Left lobe of liver (tissue), 2 donors: Measurements from ENCODE around the gene HEATR5A. TPM values are rescaled to one million over a fixed set of nuclear protein-coding genes. Genes with fewer than 3 reads are reported as not detected.
A peak's percentile ranks its signal among the peaks of the same experiment; 100 is the strongest.
"Not testable (repeated sequence)": the region's sequence is repeated elsewhere in the genome, so short reads cannot be mapped to it uniquely, and the experiment has no call there.

ENCODE experiments used
- ATAC-seq: fragments of 200-7000 bp; cut with Tn5 transposase; one replicate; pipeline ENCODE4 v1.9.1; 2020; ENCODE audit warnings: mild to moderate bottlenecking, moderate library complexity
- DNase-seq: peaks from one replicate; pipeline ENCODE4 v3.0.0-alpha.2; 2020; ENCODE audit warnings: low spot score
- total RNA-seq: library from RNA; stranded (reverse); gene quantifications from one replicate; pipeline ENCODE4 v1.2.1, GENCODE V29; 2021
- donor health status: DM: no; HTN: no; CAD: no; lungs with moderate emphysema.
- donor health status: DM: no; HTN: yes; CAD: no.

HEATR5A gene
- total RNA-seq, 1 donor from 2014 or later: 21.5 TPM

DNA sequence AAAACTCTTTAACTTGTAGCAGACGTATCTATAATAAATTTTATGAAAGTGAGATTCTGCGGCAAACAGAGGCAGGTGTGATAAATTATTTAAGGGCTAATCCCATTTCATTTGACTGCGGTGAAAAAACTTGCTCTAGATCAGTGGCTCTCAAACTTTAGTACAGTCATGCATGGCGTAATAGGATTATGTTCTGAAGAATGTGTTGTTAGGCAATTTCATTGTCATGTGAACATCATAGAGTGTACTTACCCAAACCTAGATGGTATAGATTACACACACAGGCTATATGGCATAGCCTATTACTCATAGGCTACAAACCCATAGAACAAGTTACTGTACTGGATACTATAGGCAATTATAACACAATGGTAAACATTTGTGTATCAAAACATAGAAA, 83.7 kb downstream of the HEATR5A start:
- DNase-seq (no peak), ATAC-seq (no peak)

DNA sequence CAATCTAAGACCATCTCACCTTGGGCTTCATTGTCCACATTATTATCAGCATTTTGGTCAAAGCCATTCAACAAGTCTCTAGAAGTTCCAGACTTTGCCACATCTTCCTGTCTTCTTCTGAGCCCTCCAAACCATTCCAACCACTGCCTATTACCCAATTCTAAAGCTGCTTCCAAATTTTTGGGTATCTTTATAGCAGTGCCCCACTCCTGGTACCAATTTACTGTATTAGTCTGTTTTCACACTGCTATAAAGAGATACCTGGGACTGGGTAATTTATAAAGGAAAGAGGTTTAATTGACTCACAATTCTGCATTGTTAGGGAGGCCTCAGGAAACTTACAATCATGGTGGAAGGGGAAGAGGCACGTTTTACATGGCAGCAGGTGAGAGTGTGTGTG, 89.0 kb downstream of the HEATR5A start:
- not testable (repeated sequence) for DNase-seq, ATAC-seq

DNA sequence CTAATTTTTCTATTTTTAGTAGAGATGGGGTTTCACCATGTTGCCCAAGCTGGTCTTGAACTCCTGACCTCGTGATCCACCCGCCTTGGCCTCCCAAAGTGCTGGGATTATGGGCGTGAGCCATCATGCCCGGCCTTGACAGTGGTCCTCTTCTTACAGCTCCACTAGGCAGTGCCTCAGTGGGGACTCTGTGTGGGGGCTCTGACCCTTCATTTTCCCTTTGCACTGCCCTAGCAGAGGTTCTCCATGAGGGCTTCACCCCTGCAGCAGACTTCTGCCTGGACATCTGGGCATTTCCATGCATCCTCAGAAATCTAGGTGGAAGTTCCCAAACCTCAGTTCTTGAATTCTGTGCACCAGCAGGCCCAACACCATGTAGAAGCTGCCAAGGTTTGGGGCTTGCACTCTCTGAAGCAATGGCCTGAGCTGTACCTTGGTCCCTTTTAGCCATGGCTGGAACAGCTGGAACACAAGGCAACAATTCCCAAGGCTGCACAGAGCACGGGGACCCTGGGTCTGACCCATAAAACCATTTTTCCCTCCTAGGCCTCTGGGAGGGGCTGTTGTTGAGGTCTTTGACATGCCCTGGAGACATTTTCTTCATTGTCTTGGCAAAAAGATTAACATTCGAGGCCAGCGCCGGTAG, 90.4 kb downstream of the HEATR5A start:
- not testable (repeated sequence) for ATAC-seq, DNase-seq

DNA sequence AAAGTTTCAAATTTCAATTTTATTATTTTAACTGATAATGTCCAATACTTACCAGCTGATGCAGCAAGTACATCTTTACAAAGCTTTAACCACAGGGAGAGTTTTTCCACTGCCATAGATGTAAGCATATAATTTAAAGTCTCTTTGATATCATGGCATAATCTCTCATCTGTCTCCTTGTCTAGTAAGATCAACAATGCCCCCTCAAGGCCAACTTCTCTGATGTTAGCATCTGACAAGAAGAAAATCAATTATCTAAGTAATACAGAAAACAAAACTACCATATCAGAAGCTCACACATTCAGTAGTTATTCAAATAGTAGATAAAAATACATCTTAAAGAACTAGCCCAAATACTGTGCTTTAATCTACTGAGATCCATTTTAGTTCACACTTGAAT, 94.2 kb downstream of the HEATR5A start:
- DNase-seq: no peak
- ATAC-seq: no peak

DNA sequence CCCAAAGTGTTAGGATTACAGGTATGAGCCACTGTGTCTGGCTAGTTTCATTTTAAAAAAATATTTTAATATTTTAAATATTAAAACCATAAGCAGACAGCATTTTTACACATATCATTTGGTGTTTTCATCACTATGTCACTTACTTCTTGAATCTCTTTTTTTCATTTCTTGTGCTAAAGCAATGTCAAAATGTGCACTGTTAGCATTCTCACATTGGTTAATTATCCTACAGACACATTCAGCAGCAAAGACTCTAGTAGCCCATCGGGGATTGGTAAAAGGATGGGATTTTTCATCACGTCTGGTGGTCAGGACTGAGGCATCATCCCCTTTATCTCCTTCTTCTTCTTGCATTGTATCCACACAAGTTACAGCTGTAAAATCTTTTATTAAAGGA, 96.9 kb downstream of the HEATR5A start:
- no peak for ATAC-seq
- DNase-seq: no peak

DNA sequence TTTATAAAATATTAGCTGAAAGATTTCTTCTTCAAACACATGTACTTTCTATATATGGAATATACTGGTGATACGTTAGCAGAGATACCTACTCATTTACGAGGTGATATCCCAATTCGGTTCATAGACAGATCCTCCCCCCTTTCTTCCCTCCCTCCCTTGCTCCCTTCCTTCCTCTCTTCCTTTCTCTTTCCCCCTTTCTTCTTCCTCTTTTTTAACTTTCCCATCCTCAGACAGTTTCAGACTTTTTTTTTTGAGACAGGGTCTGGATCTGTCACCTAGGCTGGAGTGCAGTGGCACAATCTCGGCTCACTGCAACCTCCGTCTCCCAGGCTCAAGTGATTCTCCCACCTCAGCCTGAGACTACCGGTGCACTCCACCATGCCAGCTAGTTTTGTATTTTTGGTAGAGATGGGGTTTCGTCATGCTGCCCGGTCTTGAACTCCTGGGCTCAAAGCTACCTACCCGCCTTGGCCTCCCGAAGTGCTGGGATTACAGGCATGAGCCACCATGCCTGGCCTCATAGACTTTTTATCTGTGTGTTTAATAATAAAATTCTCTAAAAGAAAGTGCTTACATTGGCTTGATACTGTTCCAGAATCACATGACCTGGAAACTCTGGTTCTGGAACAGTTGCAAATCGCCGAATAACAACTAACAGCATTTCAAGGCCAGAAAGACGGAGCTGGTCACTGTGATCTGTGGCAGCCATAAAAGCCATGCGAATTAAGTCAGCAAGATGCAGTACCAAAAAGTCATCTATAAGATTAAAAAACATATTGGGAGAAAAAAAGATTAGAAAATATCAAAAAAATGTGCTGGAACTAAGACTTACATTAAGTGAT, 99.2 kb downstream of the HEATR5A start:
- ATAC-seq (peak; percentile 70), DNase-seq (no peak)

DNA sequence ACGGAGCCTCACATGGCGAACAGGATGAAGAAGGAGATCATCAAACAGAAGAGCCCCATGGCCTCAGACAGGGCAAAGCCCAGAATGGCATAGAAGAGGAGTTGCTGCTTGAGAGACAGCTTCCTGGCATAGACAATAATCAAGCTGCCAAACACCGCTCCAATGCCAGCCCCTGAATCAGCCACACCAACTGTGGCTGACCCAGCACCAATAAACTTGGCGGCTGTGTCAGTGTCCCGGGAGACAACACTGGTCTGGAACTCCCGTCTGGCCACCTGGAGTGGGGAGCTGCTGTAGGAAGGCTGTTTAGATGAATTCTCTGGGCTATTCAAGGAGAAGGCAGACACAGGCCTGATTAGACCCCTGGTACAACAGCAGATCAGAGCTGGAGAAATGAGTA, 100.1 kb downstream of the HEATR5A start:
- ATAC-seq (peak; percentile 93), DNase-seq (peak; percentile 75)

DNA sequence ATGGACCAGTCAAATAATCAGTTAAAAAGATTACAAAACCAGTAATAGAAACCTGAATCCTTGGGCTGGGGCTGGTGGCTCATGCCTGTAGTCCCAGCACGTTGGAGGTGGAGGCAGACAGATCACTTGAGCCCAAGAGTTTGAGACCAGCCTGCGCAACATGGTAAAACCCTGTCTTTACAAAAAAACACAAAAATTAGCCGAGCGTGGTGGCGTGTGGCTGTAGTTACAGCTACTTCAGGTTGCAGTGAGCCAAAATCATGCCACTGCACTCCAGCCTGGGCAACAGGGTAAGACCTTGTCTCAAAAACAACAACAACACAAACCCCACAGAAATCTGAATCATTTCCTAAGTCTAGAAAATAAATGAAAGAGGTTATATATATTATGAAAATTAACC, 100.6 kb downstream of the HEATR5A start:
- DNase-seq (no peak), ATAC-seq (no peak)

DNA sequence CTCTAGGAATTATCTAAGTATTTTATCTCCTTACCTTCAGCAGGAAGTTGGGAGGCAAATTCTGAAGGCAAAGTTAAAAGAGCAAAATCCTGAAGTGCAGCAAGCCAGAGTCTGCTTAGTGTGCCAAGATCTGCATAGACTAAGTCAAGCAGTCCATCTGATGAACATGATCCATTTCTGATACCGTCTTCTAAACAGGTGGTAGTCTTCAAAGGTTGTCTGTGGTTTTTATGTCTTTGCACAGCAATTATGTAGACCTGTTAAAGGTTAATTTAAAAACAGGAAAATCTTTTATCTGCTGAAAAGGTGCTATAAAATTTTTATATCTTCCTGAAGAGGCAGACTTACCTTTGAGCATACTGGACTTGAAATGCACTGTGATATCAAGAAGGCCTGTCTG, 107.4 kb downstream of the HEATR5A start:
- no peak for ATAC-seq
- DNase-seq: no peak

DNA sequence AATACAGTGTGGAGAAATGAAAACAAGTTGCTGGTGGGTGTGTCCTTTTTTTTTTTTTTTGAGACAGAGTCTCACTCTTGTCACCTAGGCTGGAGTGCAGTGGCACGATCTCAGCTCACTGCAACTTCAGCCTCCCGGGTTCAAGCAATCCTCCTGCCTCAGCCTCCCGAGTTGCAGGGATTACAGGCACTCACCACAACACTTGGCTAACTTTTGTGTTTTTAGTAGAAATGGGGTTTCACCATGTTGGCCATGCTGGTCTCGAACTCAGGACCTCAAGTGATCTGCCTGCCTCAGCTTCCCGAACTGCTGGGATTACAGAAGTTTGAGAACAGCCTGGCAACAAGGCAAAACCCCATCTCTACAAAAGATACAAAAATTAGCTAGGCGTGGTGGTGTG, 108.0 kb downstream of the HEATR5A start:
- ATAC-seq, DNase-seq: not testable (repeated sequence)

DNA sequence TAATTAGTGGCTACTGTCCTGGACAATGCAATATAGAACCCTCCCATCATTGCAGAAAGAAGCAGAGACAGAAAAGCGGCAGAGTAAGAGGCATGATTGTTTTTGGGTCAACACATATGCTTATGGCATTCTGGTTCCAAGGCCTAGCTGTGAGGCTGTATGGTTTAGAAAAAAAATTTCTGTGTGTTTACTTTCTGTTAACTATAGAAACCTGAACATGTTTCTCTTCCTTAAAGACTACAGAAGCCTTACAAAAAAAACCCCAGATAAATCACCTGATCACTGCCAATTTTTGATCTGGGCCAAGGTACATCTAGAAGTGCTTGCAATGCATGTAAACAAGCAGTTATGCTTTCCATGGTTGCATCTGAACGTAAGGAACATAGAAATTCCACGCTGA, 112.7 kb downstream of the HEATR5A start:
- no peak for DNase-seq
- ATAC-seq: no peak

DNA sequence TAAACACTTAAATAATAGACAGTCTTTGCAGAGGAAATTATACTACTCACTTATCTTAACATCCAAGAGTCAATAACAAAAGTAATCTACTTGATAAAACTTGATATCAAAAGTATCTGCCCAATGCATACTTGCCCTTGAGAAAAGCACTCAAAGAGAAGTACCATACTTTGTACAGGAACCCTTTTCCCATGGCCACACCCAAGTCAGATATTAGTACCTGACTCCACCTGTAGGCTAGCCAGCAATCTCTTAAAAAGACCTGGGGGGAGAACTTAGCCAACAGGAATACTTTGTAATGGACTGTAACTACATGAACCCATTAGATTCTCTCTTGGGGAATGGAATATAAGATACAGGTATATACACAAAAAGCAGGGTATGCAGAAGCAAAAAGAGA, 113.2 kb downstream of the HEATR5A start:
- ATAC-seq: no peak
- no peak for DNase-seq

DNA sequence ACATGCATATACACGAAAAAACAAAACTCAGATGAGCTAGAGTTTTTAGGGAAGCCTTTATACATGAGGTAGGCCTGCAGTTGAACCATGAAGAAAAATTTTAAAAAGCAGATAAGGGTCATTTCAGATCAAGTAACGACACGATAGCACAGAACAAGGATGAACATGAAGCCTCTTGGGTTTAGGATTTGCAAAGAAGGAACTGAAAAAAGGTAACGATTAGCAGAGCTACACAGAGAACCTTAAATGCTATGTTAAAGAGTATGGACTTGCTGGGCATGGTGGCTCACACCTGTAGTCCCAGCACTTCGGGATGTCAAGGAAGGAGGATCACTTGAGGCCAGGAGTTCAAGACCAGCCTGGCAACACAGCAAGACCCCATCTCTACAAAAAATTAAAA, 116.7 kb downstream of the HEATR5A start:
- ATAC-seq (no peak), DNase-seq (no peak)

DNA sequence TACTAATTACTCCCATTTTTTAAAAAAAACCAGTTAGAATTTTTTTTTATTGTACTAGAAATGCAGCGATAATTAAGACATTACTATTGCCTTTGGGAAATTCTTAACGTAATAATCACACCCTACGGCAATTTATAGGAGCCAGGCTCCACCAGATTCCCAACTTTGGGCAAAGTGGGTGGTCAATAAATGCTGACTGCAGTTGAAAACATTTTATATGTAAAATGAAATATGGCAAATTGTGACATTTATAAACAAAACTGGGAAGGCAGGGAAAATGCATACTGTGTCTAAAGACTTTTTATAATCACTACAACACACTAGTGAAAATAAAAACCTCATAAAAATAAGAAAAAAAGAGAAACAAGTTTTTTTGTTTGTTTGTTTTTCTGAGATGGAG, 119.5 kb downstream of the HEATR5A start:
- ATAC-seq (no peak), DNase-seq (no peak)

DNA sequence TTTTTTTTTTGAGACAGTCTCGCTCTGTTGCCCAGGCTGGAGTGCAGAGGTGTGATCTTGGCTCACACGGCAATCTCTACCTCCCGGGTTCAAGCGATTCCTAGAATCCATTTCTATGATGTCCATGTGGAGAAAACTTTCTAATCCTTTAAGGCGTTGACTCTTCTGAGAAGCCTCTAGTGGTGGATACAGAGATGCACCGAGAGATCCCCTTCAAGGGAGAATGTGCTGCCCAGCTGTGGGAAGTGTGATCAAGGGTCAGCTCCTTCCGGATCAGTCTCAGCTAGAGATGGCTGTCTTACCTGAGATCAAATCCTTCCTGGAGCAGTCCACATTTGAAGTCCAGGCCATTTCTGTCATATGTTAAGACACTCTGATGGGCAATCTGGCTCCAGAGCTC, 120.1 kb downstream of the HEATR5A start:
- no peak for DNase-seq
- ATAC-seq: no peak

DNA sequence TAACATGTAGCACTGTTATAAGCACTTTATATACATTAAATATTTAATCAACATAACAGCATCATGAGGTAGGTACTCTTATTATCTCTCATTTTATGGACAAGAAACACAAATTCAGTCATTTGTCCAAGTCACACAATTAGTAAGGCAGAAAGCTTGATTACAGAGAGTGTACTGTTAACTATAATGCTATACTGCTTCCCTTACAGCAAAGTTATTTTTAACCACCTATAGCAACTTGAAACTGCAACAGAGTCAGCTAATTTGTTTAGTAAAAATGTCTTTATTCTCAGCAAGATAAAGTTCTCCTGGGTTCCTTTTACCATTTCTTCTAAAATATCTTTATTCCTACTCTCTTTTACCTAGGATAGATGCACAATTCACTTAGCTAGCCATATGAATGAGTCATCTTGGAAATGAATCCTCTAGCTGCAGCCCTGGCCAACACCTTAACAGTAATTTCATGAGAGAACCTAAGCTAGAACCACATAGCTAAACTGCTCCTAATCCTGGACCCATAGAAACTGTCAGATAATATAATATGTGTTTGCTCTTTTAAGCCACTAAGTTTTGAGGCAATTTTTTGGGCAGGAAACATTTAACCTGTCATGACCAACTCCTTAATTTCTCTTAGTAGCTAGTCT, 122.5 kb downstream of the HEATR5A start:
- DNase-seq (no peak), ATAC-seq (no peak)

DNA sequence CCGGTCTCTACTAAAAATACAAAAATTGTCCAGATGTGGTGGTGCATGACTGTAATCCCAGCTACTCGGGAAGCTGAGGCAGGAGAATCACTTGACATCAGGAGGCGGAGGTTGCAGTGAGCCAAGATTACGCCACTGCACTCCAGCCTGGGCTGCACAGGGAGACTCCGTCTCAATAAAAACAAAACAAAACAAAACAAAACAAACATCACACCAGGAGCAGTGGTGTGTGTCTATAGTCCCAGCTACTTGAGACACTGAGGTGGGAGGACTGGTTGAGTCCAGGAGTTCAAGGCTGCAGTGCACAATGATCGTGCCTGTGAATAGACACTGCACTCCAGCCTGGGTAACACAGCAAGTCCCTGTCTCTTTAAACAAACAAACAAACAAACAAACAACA, 123.2 kb downstream of the HEATR5A start:
- DNase-seq: no peak
- no peak for ATAC-seq

DNA sequence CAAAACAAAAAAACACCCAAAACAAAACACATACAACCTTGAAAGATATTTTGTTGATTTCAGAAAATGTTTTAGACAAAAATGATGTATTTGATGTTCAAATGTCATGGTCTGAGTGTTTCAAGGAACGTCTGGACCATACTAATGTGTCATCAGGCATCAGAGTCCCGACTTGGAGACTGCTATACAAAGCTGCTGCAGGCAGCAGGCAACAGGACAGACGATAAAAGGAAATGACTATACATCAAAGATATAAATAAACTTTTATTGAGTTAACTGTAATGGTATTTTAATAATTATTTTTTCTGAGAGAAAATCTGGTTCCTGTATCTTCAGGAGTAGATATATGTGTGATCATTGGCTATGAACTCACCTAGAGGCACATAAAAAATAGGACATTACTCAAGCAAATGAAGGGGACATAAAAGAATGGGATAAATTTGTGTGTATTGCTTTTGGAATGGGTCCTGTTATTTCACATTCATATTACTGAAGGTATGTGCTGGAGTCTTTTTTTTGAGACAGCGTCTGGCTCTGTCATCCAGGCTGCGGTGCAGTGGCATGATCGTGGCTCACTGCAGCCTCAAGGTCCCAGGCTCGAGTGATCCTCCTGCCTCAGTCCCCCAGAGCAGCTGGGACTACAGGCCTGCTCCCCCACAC, 125.5 kb downstream of the HEATR5A start:
- ATAC-seq (no peak), DNase-seq (no peak)

DNA sequence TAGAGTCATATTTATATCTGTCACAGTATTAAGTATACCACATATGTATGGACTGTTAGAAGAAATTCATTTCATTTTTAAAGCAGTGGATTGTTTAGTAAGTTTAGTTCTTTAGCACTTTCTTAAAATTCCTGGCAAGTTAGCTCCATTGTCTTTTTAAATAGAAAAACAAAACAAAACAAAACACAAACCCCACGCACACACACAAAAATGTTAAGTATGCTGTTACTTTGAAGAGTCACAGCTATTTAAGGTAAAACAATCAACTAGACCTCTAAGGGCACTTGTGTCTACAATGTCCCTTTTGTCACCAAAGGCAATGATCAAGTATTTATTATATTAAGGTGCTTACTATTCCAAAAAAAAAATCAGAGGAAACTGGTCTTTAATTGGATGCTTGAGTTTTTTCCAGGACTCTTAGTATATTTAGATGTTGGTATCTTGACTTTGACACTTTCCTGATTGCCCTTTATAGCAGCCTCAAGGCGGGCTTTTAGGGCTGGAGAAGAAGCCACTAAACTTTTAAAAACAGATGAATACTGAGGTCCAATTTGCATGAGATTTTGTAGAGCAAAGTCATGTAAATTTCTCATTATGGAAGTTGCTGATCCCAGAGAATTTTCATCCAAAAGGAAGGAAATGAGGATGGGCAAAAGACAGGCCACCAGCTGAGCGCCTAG, 127.3 kb downstream of the HEATR5A start:
- DNase-seq (no peak), ATAC-seq (no peak)

DNA sequence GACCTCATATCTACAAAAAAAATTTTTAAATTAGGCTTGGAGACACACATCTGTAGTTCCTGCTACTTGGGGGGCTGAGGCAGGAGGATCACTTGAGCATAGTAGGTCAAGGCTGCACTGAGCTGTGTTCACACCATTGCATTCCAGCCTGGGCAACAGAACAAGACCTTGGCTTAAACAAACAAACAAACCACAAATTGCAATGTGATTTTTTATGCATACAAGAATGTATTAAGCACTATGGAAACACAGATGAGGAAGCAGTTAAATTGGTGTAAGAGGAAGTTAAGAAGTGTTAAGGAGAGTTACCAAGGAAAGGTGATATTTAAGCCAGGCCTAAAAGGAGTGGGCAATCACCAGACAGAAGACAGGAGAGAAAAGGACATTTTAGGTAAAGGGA, 129.1 kb downstream of the HEATR5A start:
- ATAC-seq (no peak), DNase-seq (no peak)
